Neuronal stem cell (in vitro differentiated cells): Measurements from ENCODE around the gene SEC63.

Experiments
- DNase-seq: peaks from one replicate; pipeline ENCODE4 v3.0.0-alpha.2; 2013; ENCODE audit warnings: low spot score
- H2AFZ ChIP-seq: one replicate; pipeline ENCODE4 v1.6.1; 2013; ENCODE audit warnings: mild to moderate bottlenecking, low read length, inconsistent platforms
- H2AK5ac ChIP-seq: 2 replicates; pipeline ENCODE4 v1.6.1; 2013; ENCODE audit warnings: low read depth, mild to moderate bottlenecking, inconsistent platforms, low read length, moderate library complexity, mixed read lengths
- H2BK120ac ChIP-seq: 2 replicates; pipeline ENCODE4 v1.6.1; 2013; ENCODE audit warnings: low read depth, mild to moderate bottlenecking, inconsistent platforms, low read length, moderate library complexity, mixed read lengths
- H2BK12ac ChIP-seq: one replicate; pipeline ENCODE4 v1.6.1; 2013; ENCODE audit warnings: low read length, inconsistent platforms
- H2BK15ac ChIP-seq: 2 replicates; pipeline ENCODE4 v1.6.1; 2013; ENCODE audit warnings: mild to moderate bottlenecking, low read length, inconsistent platforms, mixed read lengths
- H2BK5ac ChIP-seq: one replicate; pipeline ENCODE4 v1.6.1; 2013; ENCODE audit warnings: inconsistent platforms, mild to moderate bottlenecking, low read length, moderate library complexity
- H3K14ac ChIP-seq: one replicate; pipeline ENCODE4 v1.6.1; 2013; ENCODE audit warnings: low read length, inconsistent platforms
- H3K18ac ChIP-seq: 2 replicates; pipeline ENCODE4 v1.6.1; 2013; ENCODE audit warnings: low read length, inconsistent platforms
- H3K23ac ChIP-seq: 2 replicates; pipeline ENCODE4 v1.6.1; 2013; ENCODE audit warnings: low read depth, mild to moderate bottlenecking, mixed read lengths, low read length, inconsistent platforms; ENCODE audit not compliant: poor library complexity
- H3K27ac ChIP-seq: replicated peaks from 3 replicates; pipeline ENCODE4 v1.5.1; 2013; ENCODE audit warnings: low read length, inconsistent platforms
- H3K27me3 ChIP-seq, 3 experiments: 2 replicates each; pipeline ENCODE4 v1.6.1; 2013; ENCODE audit warnings: low read length in 3 of 3, mild to moderate bottlenecking in 2 of 3, inconsistent platforms in 1 of 3, low read depth in 1 of 3, mixed read lengths in 1 of 3, moderate library complexity in 1 of 3; ENCODE audit not compliant: control insufficient read depth in 3 of 3, insufficient read depth in 3 of 3
- H3K36me3 ChIP-seq, 2 donors: replicated peaks in 1 of 2; 2 replicates each; pipeline ENCODE4 v1.6.1; 2013; ENCODE audit warnings: low read length in 2 of 2; ENCODE audit not compliant: control insufficient read depth in 2 of 2, insufficient read depth in 2 of 2
- H3K4ac ChIP-seq: 2 replicates; pipeline ENCODE4 v1.6.1; 2013; ENCODE audit warnings: inconsistent platforms, mild to moderate bottlenecking, low read length, moderate library complexity
- H3K4me1 ChIP-seq, 2 donors: 1 replicate in 1 of 2; 2 replicates in 1 of 2; pipeline ENCODE4 v1.6.1; 2013; ENCODE audit warnings: low read length in 2 of 2, low read depth in 1 of 2; ENCODE audit not compliant: control insufficient read depth in 2 of 2, insufficient read depth in 1 of 2
- H3K4me2 ChIP-seq: one replicate; pipeline ENCODE4 v1.6.1; 2013; ENCODE audit warnings: mild to moderate bottlenecking, low read length, inconsistent platforms; ENCODE audit not compliant: insufficient read depth, poor library complexity, severe bottlenecking
- H3K4me3 ChIP-seq, 2 donors: 2 replicates each; pipeline ENCODE4 v1.5.1; 2013; ENCODE audit warnings: low read length in 2 of 2, mild to moderate bottlenecking in 2 of 2, inconsistent platforms in 1 of 2, moderate library complexity in 1 of 2
- H3K79me1 ChIP-seq: one replicate; pipeline ENCODE4 v1.6.1; 2013; ENCODE audit warnings: low read depth, mild to moderate bottlenecking, inconsistent platforms, low read length, moderate library complexity
- H3K9ac ChIP-seq: one replicate; pipeline ENCODE4 v1.6.1; 2013; ENCODE audit warnings: mild to moderate bottlenecking, low read depth, low read length, inconsistent platforms; ENCODE audit not compliant: poor library complexity
- H3K9me3 ChIP-seq, 2 donors: replicated peaks in 1 of 2; 2 replicates each; pipeline versions ENCODE3 to v1.6.1; 2013; ENCODE audit warnings: low read length in 2 of 2, mild to moderate bottlenecking in 2 of 2, inconsistent platforms in 1 of 2, low read depth in 1 of 2, mixed read lengths in 1 of 2, moderate library complexity in 1 of 2; ENCODE audit not compliant: control insufficient read depth in 2 of 2, insufficient read depth in 1 of 2
- H4K8ac ChIP-seq: one replicate; pipeline ENCODE4 v1.6.1; 2013; ENCODE audit warnings: low read depth, mild to moderate bottlenecking, inconsistent platforms, low read length, moderate library complexity
- H4K91ac ChIP-seq: one replicate; pipeline ENCODE4 v1.6.1; 2013; ENCODE audit warnings: low read length, low read depth, mild to moderate bottlenecking, inconsistent platforms; ENCODE audit not compliant: poor library complexity
- WGBS, 2 donors: extraction: QIAGEN DNeasy Blood & Tissue Kit; methylation state at CpG; one replicate each; pipeline ENCODE4 v1.1.7; 2013; ENCODE audit warnings: missing lambda C conversion rate in 2 of 2, mixed read lengths in 1 of 2; ENCODE audit not compliant: insufficient read length in 2 of 2, insufficient replicate concordance in 1 of 2; ENCODE audit errors: extremely low coverage in 2 of 2; 5-methylcytosine and 5-hydroxymethylcytosine counted together

SEC63 gene

DNA sequence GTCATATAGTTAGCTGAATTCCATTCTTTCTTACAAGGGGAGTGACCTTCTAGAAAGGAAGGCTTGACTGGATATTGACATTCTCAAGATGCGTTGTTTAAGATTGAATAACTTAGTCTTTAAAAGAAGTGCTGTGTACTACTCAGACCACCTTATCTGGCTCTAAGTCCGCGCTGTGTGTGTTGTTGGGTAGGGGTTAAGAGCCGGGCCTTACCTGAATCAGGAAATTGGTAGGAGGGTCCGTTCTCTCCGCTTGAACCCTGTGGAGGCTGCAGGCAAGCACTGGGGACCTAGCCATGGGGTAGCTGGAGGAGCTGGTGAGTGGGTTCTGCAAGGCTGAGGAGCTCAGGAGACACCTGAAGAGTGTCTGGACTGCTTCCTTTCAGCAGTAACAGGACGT is 124.9 kb downstream of the SEC63 start:
- Histone ChIP-seq H2BK5ac (no peak overlapping the region), H3K9ac (no peak overlapping the region), H3K36me3 (no peaks in the 10 kb centered on the region), H3K79me1 (no peaks in the 10 kb centered on the region), H2BK120ac (no peak overlapping the region), H2AFZ (no peak overlapping the region), H4K91ac (no peak overlapping the region), H3K23ac (no peak overlapping the region), H4K8ac (no peak overlapping the region), H2AK5ac (no peak overlapping the region), H2BK15ac (no peak overlapping the region), H3K27me3 (no peaks in the 10 kb centered on the region), H3K27ac (no peak overlapping the region), H3K18ac (no peak overlapping the region), H3K4me1 (no peaks in the 10 kb centered on the region), H3K4me3 (no peak overlapping the region), H3K9me3 (no peaks in the 10 kb centered on the region), H3K14ac (no peak overlapping the region), H2BK12ac (no peak overlapping the region), H3K4ac (no peak overlapping the region), H3K4me2 (no peak overlapping the region)
- no peak for DNase-seq
- no CpG with 5 or more reads among the region's 7 CpGs for WGBS, 2 donors

DNA sequence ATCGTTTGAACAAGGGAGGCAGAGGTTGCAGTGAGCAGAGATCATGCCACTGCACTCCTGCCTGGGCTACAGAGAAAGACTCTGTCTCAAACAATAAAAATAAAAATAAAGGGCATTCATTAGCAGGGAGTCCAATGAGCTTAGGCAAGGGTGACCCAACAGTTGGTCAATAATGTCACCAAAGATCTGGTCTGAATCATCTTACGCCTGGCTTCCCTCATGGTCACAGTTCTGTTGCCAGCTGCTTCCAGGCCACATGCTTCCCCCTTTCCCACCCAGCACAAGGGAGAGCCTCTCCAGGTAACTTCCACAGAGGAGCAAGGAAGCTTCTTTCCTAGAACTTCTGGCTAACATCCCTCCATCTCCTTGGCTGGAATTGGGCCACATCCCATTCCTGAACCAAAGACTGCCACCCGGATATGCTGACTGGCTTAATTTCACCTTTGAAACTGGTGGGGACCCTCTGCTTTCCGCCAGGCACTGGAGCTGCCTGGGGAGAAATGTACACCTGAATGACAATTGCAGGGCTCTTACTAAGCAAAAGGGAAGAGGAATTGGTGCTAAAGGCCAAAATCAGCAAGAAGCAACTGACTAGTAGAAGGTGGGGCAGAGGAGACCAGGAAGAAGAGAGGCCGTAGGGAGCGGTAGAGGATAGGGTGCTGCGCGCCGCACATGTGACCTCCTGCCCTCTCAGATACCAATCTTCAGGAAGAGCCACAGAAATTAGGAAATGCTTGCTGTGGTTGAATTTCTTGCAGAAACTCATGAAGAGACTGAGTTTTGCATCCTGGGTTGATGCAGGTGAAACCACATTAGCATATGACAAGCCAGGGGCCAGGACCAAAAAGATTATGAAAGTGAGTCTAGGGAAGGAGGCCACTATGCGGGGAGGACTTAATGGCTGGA is 125.6 kb downstream of the SEC63 start:
- no peaks in the 10 kb centered on the region for H3K4me1 ChIP-seq
- H4K91ac ChIP-seq, result no peak overlapping the region

DNA sequence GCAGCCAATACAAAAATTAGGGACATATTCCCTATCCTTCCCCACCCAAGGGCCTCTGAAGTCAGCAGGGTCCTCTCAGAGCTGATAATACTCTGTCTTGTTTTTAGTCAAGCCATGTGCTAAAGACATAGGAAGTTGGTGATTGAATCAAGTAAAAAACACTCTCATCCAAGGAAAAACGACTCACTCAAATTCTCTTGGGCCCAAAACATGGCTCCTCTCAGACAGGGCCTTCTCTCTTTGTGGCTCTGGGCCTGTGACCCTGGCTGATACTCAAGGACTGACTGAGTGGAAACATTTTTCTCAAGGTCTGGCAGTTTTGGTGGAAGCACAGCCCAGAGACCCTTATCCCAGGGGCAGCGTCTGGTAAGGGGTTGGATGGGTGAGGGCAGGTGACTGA is 127.9 kb downstream of the SEC63 start:
- no peak overlapping the region for H3K4me2 ChIP-seq
- no peak overlapping the region for H3K9ac ChIP-seq
- peaks cover 0 to under 1% of the 10 kb centered on the region in 2 donors for H3K4me1 ChIP-seq
- H3K23ac ChIP-seq, result no peak overlapping the region
- no peak overlapping the region for H2BK12ac ChIP-seq
- no peak overlapping the region for H3K18ac ChIP-seq
- no peak overlapping the region for H2BK5ac ChIP-seq
- no peaks in the 10 kb centered on the region for H3K79me1 ChIP-seq
- no CpG with 5 or more reads among the region's 2 CpGs for WGBS, 2 donors
- H2AFZ ChIP-seq, result no peak overlapping the region
- no peak overlapping the region for H3K4ac ChIP-seq
- no peak overlapping the region for H2AK5ac ChIP-seq
- H3K9me3 ChIP-seq, result no peaks in the 10 kb centered on the region
- no peak overlapping the region for H3K4me3 ChIP-seq
- H3K27me3 ChIP-seq, result no peaks in the 10 kb centered on the region
- no peak overlapping the region for H4K8ac ChIP-seq
- H4K91ac ChIP-seq, result no peak overlapping the region
- no peak for DNase-seq
- no peaks in the 10 kb centered on the region for H3K36me3 ChIP-seq
- no peak overlapping the region for H3K27ac ChIP-seq
- H2BK120ac ChIP-seq, result no peak overlapping the region
- H3K14ac ChIP-seq, result no peak overlapping the region
- H2BK15ac ChIP-seq, result no peak overlapping the region

More for the DNA sequence above, 125.6 kb downstream of the SEC63 start:
- Histone ChIP-seq H2BK12ac (no peak overlapping the region), H3K27me3 (no peaks in the 10 kb centered on the region), H3K9ac (no peak overlapping the region), H3K27ac (no peak overlapping the region), H3K4ac (no peak overlapping the region), H3K36me3 (no peaks in the 10 kb centered on the region), H2AK5ac (no peak overlapping the region), H3K14ac (no peak overlapping the region), H3K9me3 (no peaks in the 10 kb centered on the region), H3K4me2 (no peak overlapping the region), H2AFZ (no peak overlapping the region), H3K23ac (no peak overlapping the region), H3K4me3 (no peak overlapping the region), H4K8ac (no peak overlapping the region), H3K18ac (peak overlapping the region; percentile 5), H3K79me1 (no peaks in the 10 kb centered on the region), H2BK15ac (no peak overlapping the region), H2BK5ac (no peak overlapping the region), H2BK120ac (no peak overlapping the region)
- WGBS, 2 donors, result no CpG with 5 or more reads among the region's 10 CpGs
- no peak for DNase-seq

DNA sequence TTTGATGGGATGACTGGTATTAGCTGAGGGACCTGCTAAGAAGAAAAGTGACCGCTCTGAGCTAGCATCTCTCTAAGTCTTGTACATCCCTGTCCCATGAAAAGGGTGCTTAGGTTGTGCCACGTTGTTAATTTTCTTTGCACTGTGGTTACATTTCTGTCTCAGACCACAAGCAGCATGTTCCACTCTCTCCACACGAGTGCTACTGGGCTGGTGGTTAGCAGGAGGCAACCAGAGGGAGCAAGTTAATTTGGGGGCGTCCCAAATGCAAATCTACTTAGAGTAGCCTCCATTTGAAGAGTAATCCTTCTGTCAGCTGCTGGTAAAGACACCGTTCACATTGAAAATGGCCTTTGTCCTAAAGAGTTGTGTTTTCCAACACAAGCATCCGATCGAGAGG is 130.5 kb downstream of the SEC63 start:
- no peak overlapping the region for H3K18ac ChIP-seq
- no peak for DNase-seq
- H2BK15ac ChIP-seq, result no peak overlapping the region
- H3K14ac ChIP-seq, result no peak overlapping the region
- H2AK5ac ChIP-seq, result no peak overlapping the region
- no peak overlapping the region for H3K4me2 ChIP-seq
- no peak overlapping the region for H2BK12ac ChIP-seq
- no CpG with 5 or more reads among the region's 7 CpGs for WGBS, 2 donors
- H3K4ac ChIP-seq, result no peak overlapping the region
- H3K27me3 ChIP-seq, result peaks cover 0 to 12% (median 0%) of the 10 kb centered on the region in 3 experiments
- H3K4me1 ChIP-seq, result peaks cover 3 to 12% of the 10 kb centered on the region in 2 donors
- no peak overlapping the region for H3K23ac ChIP-seq
- H4K8ac ChIP-seq, result no peak overlapping the region
- no peak overlapping the region for H3K27ac ChIP-seq
- no peaks in the 10 kb centered on the region for H3K9me3 ChIP-seq
- H2BK5ac ChIP-seq, result no peak overlapping the region
- no peak overlapping the region for H4K91ac ChIP-seq
- no peak overlapping the region for H3K4me3 ChIP-seq
- H3K36me3 ChIP-seq, result no peaks in the 10 kb centered on the region
- no peak overlapping the region for H2AFZ ChIP-seq
- no peaks in the 10 kb centered on the region for H3K79me1 ChIP-seq
- no peak overlapping the region for H2BK120ac ChIP-seq
- H3K9ac ChIP-seq, result no peak overlapping the region
